IPS-20b (cell line): ENCODE measurements around the gene LHFPL2.

Experiments
- H3K27ac ChIP-seq: one replicate; pipeline ENCODE4 v1.5.1; 2013; ENCODE audit warnings: low read length
- H3K27me3 ChIP-seq: 2 replicates; pipeline ENCODE4 v1.6.1; 2013; ENCODE audit warnings: mild to moderate bottlenecking, low read length, inconsistent platforms; ENCODE audit not compliant: insufficient read depth
- H3K36me3 ChIP-seq: 2 replicates; pipeline ENCODE4 v1.6.1; 2013; ENCODE audit warnings: low read depth, mild to moderate bottlenecking, inconsistent platforms, low read length, moderate library complexity; ENCODE audit not compliant: insufficient read depth
- H3K4me1 ChIP-seq: 2 replicates; pipeline ENCODE4 v1.6.1; 2013; ENCODE audit warnings: mild to moderate bottlenecking, control low read depth, inconsistent platforms, low read length, moderate library complexity; ENCODE audit not compliant: insufficient read depth
- H3K4me3 ChIP-seq: 2 replicates; pipeline ENCODE4 v1.5.1; 2013; ENCODE audit warnings: mild to moderate bottlenecking, low read length, inconsistent platforms
- H3K9ac ChIP-seq: 2 replicates; pipeline ENCODE4 v1.6.1; 2013; ENCODE audit warnings: low read depth, mild to moderate bottlenecking, inconsistent platforms, low read length, moderate library complexity
- H3K9me3 ChIP-seq: 2 replicates; pipeline ENCODE4 v1.6.1; 2013; ENCODE audit warnings: mild to moderate bottlenecking, low read depth, low read length, inconsistent platforms; ENCODE audit not compliant: insufficient read depth

LHFPL2 gene

DNA sequence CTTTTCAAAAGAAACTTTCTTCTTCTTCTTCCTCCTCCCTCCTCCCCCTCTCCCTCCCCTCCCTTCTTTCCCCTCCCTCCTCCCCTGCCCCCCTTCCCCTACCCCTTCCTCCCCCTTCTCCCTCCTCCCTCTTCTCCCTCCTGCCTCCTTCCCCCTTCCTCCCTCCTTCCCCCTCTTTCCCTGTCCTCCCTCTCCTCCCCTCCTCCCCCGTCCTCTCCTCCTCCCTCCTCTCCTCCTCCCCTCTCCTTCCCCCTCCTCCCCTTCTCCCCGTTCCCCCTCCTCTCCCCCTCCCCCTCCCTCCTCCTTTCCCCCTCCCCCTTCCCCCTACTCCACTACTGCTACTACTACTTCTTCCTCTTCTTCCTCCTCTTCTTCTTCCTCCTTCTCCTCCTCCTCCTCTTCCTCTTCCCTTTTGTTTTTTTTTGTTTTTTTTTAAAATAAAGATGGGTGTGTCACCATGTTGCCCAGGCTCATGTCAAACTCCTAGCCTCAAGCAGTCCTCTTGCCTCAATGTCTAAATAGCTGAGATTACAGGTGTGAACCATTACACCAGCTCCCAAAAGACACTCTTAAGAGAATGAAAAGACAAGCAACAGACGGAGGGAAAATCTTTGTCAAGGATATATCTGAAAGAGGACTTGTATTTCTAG lies 200.7 kb downstream of the LHFPL2 start:
- Histone ChIP-seq H3K4me3 (no peak overlapping the region), H3K4me1 (no peaks in the 10 kb centered on the region), H3K36me3 (no peaks in the 10 kb centered on the region), H3K9me3 (no peaks in the 10 kb centered on the region), H3K27me3 (no peaks in the 10 kb centered on the region), H3K9ac (no peak overlapping the region), H3K27ac (no peak overlapping the region)
